Stimulated activated CD8-positive, alpha-beta memory T cell treated with anti-CD3 and anti-CD28 coated beads, Interleukin-4, amount 100 ng/mL, for 1 hour (primary cell): ENCODE results near the gene ADRB1.

Experiments
- DNase-seq, 2 donors: peaks; one replicate each; pipeline ENCODE4 v3.0.0-alpha.2; 2020; ENCODE audit warnings: low read depth in 2 of 2, low spot score in 1 of 2

ADRB1 gene

DNA sequence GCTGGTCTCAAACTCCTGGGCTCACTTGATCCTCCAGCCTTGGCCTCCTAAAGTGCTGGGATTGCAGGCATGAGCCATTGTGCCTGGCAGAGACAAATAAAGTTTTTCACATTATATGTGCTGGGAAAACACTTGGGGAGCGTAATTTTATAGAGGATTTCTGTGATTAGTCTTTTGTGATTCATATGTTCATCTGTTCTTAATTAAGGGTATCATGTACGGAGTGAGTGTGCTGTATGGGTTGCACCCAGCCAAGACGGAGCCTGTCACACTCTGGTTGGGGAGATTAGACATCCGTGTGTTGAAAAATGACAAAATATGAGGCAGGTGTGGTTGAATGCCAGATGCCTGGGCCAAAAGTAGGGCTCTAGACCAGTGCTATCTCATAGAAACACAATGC, 10.3 kb downstream of the ADRB1 start:
- DNase-seq = no peak

GRCh38 chr10:114057855-114058254, 14.2 kb downstream of the ADRB1 start:
- DNase-seq = no peak

GRCh38 chr10:114058297-114058696, 14.6 kb downstream of the ADRB1 start:
- DNase-seq = no peak

- no peak for DNase-seq
Measured at GRCh38 chr10:114059561-114059960, 15.9 kb downstream of the ADRB1 start.

GRCh38 chr10:114060456-114060855, 16.8 kb downstream of the ADRB1 start:
- no peak for DNase-seq

DNA sequence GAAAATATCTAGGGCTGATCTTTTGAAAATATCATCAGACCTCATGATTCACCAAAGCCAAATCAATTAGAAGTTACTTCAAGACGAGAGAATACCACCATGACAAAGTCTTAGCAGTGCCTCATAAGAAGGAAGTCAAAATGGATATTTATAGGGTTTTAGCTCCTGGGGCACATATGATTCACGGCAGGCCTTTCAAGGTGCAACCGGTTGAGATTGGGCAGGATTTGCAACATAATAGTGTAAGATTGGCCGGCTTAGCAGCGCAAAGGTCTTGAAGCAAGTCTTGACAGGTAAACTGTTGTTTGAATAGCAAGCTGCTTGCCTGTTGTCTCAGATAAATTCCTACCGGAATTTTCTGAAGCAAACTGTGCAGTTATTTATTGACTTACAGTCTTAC, 17.5 kb downstream of the ADRB1 start:
- DNase-seq = no peak

GRCh38 chr10:114061789-114062188, 18.1 kb downstream of the ADRB1 start:
- no peak for DNase-seq

- DNase-seq = no peak
Measured at GRCh38 chr10:114064151-114065048, 20.7 kb downstream of the ADRB1 start.

DNA sequence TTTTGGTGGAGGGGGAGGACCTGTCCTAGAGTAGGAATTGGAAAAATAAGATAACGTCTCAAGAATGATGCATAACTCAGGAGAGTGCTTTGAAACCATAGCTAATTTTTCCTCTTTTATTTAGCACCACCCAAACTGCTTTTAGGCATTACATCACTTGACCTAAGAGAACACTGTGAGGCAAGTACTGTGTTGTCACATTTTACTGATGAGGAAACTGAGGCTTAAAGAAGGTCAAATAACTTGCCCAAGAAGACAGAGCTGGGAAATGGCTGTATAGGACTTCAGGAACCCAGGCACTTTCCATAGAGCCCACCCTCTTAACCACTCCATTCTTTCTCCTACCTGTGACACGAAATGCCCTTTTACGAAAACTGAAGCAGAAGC, 21.4 kb downstream of the ADRB1 start:
- no peak for DNase-seq

- no peak for DNase-seq
Measured at GRCh38 chr10:114068054-114068707, 24.5 kb downstream of the ADRB1 start.

GRCh38 chr10:114070710-114071109, 27.0 kb downstream of the ADRB1 start:
- no peak for DNase-seq

- no peak for DNase-seq
Measured at GRCh38 chr10:114071178-114071577, 27.5 kb downstream of the ADRB1 start.

- DNase-seq = no peak
Measured at GRCh38 chr10:114073395-114074186, 29.9 kb downstream of the ADRB1 start.

GRCh38 chr10:114075093-114075492, 31.4 kb downstream of the ADRB1 start:
- no peak for DNase-seq

- DNase-seq = no peak
Measured at GRCh38 chr10:114077347-114077746, 33.7 kb downstream of the ADRB1 start.

DNA sequence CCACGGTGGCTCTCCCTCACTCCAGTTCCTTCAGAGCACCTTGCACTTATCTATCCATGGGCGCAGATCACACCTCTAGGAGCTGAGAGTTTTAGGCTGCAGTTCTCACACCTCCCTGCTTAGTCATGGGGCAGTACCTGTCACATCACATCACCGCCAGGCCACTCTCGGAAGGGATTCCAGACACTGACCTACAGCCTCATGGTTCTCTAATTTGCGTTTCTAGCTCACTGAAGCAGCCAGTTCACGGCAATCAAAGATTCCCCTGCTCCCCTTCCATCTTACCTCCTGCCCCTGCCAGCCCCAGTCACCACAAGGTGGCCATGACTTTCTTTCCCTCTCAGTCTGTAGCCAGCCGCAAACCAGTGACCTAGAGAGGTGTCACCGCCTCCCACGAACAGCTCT, 34.2 kb downstream of the ADRB1 start:
- DNase-seq = no peak

GRCh38 chr10:114078346-114078745, 34.7 kb downstream of the ADRB1 start:
- no peak for DNase-seq

DNA sequence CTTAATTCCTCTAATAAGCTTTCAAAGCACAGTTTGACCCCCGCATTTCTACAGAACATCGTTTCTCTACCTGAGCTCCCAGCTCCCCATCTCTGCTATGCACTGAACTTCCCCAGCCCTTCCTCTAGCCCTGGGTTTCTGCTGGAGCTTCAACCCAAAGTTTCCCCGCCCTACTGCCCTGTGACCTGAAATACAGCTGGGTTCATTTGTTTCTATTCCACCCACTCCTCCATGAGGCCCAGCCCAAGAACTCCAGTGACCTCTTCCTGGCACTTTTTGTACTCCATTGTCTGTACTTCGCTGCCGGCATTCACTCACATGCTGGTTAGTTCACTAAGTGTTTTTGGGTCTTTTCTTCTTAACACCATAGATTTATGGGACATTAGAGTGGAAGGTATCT, 35.8 kb downstream of the ADRB1 start:
- DNase-seq = no peak

DNA sequence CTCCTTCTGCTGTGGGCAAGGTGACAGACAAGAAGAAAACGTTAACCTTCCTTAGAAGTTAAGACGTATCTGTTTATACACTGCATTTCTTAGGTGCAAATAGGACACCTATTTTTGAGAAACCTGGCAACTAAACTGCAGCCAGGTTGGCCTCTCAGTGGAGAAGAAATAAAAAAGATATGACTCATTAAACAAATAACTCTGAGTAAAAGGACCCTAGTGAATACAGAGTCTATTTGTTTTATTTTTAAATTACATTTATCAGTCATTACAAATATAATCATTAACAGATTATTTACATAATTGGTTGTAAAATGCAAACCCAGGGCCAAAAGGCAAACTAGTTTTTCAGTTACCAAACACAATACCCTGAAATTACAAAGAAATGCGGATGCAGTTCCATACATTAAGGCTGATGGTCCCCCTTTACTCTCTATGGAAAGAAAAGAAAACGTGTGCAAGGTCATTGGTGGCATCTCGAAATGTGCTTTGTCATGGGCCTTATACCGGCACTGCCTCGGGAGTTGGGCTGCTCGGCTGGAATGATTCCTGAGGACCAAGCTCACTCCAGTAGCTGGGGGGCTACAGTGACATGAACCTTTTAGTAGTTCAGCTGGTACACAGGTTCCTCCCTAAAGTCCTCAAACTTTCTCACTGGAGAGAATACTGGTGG, 38.4 kb downstream of the ADRB1 start:
- no peak for DNase-seq

- no peak for DNase-seq
Measured at GRCh38 chr10:114083040-114083439, 39.4 kb downstream of the ADRB1 start.

DNA sequence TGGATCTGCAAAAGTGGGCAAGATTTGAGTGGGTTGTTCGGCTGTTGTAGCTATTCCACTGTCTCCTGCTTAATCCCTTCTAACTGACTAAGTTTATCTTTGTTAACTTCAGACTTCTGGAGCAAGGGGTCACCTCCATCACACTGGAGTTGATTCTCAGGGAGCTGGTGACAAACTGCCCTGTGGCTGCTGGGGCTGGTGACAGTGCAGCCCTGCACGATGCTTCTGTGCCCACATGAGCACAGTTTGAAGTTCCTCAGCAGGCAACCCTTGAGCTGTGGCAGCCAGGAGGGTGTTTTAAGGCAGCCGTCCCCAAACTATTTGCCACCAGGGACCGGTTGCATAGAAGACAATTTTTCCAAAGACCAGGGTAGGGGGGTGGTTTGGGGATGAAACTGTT, 40.5 kb downstream of the ADRB1 start:
- DNase-seq = no peak
